ENCODE data around the gene ATP9B. TPM values are rescaled to one million over a fixed set of nuclear protein-coding genes. Genes with fewer than 3 reads are reported as not detected.

Gene ATP9B
- total and polyA plus RNA-seq, 4 donors, result 7.1 to 31.4 (median 15.5) TPM

DNA sequence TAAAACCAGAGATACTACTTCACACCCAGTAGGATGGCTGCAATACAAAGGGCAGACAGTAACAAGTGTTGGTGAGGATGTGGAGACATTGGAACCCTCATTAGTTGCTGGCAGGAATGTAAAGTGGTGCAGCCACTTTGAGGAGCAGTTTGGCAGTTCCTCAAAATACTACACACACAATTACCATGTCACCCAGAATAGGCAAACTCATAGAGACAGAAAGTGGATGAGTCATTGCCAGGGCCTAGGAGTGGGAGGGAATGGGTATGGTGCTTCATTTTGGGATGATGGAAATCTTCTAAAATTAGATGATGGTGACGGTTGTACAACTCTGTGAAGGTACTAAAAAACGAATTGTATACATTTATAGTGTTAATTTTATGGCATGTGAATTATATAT lies 54.8 kb downstream of the ATP9B start:
- 72% methylated on average over 2 of the region's 2 CpGs for WGBS
- peaks cover 0 to 8% (median 4%) of the 10 kb centered on the region in 4 donors for H3K36me3 ChIP-seq (ENCODE audit: control insufficient read depth in 4 of 4, insufficient read depth in 3 of 4, low read depth in 1 of 4, low read length in 3 of 4)

GRCh38 chr18:79129120-79129519 lies 59.9 kb downstream of the ATP9B start:
- H3K9me3 ChIP-seq (ENCODE audit: control insufficient read depth in 4 of 4, low read length in 3 of 4), result no peaks in the 10 kb centered on the region
- no peak overlapping the region for H3K9ac ChIP-seq (ENCODE audit: low read depth in 1 of 2, low read length in 2 of 2)
- no peak for TF ChIP-seq NR2F2 (IDR thresholded peaks at IDR 0.05)
- no peak for TF ChIP-seq MAX (IDR thresholded peaks at IDR 0.05)
- TF ChIP-seq GABPA (IDR thresholded peaks at IDR 0.05 in 1 of 2, conservative IDR thresholded peaks at IDR 0.05 in 1 of 2), result no peak
- TF ChIP-seq FOXA1 (IDR thresholded peaks at IDR 0.05), result no peak
- no peak for TF ChIP-seq CTCF (IDR thresholded peaks at IDR 0.05; ENCODE audit: low read depth, low read length, missing input control)
- TF ChIP-seq, protein P1, sequence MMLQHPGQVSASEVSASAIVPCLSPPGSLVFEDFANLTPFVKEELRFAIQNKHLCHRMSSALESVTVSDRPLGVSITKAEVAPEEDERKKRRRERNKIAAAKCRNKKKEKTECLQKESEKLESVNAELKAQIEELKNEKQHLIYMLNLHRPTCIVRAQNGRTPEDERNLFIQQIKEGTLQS (IDR thresholded peaks at IDR 0.05), result no peak
- TF ChIP-seq TAF1 (conservative IDR thresholded peaks at IDR 0.05), result no peak
- no peak for TF ChIP-seq HNF4G (IDR thresholded peaks at IDR 0.05)
- TF ChIP-seq HNF4A (conservative IDR thresholded peaks at IDR 0.05), result no peak
- TF ChIP-seq, protein P2, sequence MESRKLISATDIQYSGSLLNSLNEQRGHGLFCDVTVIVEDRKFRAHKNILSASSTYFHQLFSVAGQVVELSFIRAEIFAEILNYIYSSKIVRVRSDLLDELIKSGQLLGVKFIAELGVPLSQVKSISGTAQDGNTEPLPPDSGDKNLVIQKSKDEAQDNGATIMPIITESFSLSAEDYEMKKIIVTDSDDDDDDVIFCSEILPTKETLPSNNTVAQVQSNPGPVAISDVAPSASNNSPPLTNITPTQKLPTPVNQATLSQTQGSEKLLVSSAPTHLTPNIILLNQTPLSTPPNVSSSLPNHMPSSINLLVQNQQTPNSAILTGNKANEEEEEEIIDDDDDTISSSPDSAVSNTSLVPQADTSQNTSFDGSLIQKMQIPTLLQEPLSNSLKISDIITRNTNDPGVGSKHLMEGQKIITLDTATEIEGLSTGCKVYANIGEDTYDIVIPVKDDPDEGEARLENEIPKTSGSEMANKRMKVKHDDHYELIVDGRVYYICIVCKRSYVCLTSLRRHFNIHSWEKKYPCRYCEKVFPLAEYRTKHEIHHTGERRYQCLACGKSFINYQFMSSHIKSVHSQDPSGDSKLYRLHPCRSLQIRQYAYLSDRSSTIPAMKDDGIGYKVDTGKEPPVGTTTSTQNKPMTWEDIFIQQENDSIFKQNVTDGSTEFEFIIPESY (IDR thresholded peaks at IDR 0.05), result no peak
- no peak for TF ChIP-seq SP1 (IDR thresholded peaks at IDR 0.05)
- TF ChIP-seq, protein P3, sequence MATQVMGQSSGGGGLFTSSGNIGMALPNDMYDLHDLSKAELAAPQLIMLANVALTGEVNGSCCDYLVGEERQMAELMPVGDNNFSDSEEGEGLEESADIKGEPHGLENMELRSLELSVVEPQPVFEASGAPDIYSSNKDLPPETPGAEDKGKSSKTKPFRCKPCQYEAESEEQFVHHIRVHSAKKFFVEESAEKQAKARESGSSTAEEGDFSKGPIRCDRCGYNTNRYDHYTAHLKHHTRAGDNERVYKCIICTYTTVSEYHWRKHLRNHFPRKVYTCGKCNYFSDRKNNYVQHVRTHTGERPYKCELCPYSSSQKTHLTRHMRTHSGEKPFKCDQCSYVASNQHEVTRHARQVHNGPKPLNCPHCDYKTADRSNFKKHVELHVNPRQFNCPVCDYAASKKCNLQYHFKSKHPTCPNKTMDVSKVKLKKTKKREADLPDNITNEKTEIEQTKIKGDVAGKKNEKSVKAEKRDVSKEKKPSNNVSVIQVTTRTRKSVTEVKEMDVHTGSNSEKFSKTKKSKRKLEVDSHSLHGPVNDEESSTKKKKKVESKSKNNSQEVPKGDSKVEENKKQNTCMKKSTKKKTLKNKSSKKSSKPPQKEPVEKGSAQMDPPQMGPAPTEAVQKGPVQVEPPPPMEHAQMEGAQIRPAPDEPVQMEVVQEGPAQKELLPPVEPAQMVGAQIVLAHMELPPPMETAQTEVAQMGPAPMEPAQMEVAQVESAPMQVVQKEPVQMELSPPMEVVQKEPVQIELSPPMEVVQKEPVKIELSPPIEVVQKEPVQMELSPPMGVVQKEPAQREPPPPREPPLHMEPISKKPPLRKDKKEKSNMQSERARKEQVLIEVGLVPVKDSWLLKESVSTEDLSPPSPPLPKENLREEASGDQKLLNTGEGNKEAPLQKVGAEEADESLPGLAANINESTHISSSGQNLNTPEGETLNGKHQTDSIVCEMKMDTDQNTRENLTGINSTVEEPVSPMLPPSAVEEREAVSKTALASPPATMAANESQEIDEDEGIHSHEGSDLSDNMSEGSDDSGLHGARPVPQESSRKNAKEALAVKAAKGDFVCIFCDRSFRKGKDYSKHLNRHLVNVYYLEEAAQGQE (IDR thresholded peaks at IDR 0.05), result no peak
- TF ChIP-seq JUND (IDR thresholded peaks at IDR 0.05), result no peak
- peaks cover 1 to 14% (median 5%) of the 10 kb centered on the region in 4 donors for H3K36me3 ChIP-seq (ENCODE audit: control insufficient read depth in 4 of 4, insufficient read depth in 3 of 4, low read depth in 1 of 4, low read length in 3 of 4)
- 94% methylated on average over 3 of the region's 3 CpGs for WGBS
- H3K27me3 ChIP-seq (ENCODE audit: control insufficient read depth in 4 of 4, insufficient read depth in 4 of 4, low read length in 3 of 4), result no peaks in the 10 kb centered on the region
- H3K4me3 ChIP-seq (ENCODE audit: low read depth in 1 of 3, low read length in 3 of 3), result no peak overlapping the region
- H3K27ac ChIP-seq (ENCODE audit: low read depth in 1 of 2, low read length in 2 of 2), result no peak overlapping the region
- H3K4me1 ChIP-seq (ENCODE audit: control insufficient read depth in 4 of 4, insufficient read depth in 4 of 4, low read length in 3 of 4), result no peaks in the 10 kb centered on the region
- DNase-seq (ENCODE audit: low spot score), result no peak

More for the DNA sequence above, 54.8 kb downstream of the ATP9B start:
- no peak for TF ChIP-seq HNF4A (conservative IDR thresholded peaks at IDR 0.05)
- no peak for TF ChIP-seq FOXA1 (IDR thresholded peaks at IDR 0.05)
- TF ChIP-seq, protein P1 (IDR thresholded peaks at IDR 0.05), result no peak
- no peak for TF ChIP-seq MAX (IDR thresholded peaks at IDR 0.05)
- TF ChIP-seq, protein P2 (IDR thresholded peaks at IDR 0.05), result no peak
- no peak for TF ChIP-seq FOXA2 (IDR thresholded peaks at IDR 0.05)
- TF ChIP-seq JUND (IDR thresholded peaks at IDR 0.05), result no peak
- H3K9me3 ChIP-seq (ENCODE audit: control insufficient read depth in 4 of 4, low read length in 3 of 4), result no peaks in the 10 kb centered on the region
- H3K4me3 ChIP-seq (ENCODE audit: low read depth in 1 of 3, low read length in 3 of 3), result no peak overlapping the region
- H3K27ac ChIP-seq (ENCODE audit: low read depth in 1 of 2, low read length in 2 of 2), result no peak overlapping the region
- DNase-seq (ENCODE audit: low spot score), result no peak
- H3K9ac ChIP-seq (ENCODE audit: low read depth in 1 of 2, low read length in 2 of 2), result no peak overlapping the region
- no peaks in the 10 kb centered on the region for H3K27me3 ChIP-seq (ENCODE audit: control insufficient read depth in 4 of 4, insufficient read depth in 4 of 4, low read length in 3 of 4)
- no peaks in the 10 kb centered on the region for H3K4me1 ChIP-seq (ENCODE audit: control insufficient read depth in 4 of 4, insufficient read depth in 4 of 4, low read length in 3 of 4)

Data from liver (tissue), 9 donors.